Stimulated activated naive CD8-positive, alpha-beta T cell treated with anti-CD3 and anti-CD28 coated beads, Interleukin-15, Interleukin-2, amounts not matched to agents 100 U/mL and 50 U/mL, for 24 hours (primary cell): ENCODE data around the gene CLEC3A.
A peak's percentile ranks its signal among the peaks of the same experiment; 100 is the strongest.
"Not testable (repeated sequence)": the region's sequence is repeated elsewhere in the genome, so short reads cannot be mapped to it uniquely, and the experiment has no call there.

Source experiments
- ATAC-seq: fragments of 150-1000 bp; cut with Tn5 transposase; one replicate; pipeline ENCODE4 v1.10.0; 2021
- DNase-seq: peaks from one replicate; pipeline ENCODE4 v3.0.0; 2021

CLEC3A gene

GRCh38 chr16:78034530-78034929 lies 12.2 kb downstream of the CLEC3A start:
- DNase-seq = no peak
- no peak for ATAC-seq

GRCh38 chr16:78035012-78035411 lies 12.7 kb downstream of the CLEC3A start:
- no peak for ATAC-seq
- no peak for DNase-seq

GRCh38 chr16:78040396-78040795 lies 18.0 kb downstream of the CLEC3A start:
- DNase-seq = no peak
- no peak for ATAC-seq

GRCh38 chr16:78045865-78046581 lies 23.7 kb downstream of the CLEC3A start:
- DNase-seq = peak; percentile 55
- no peak for ATAC-seq

- DNase-seq = no peak
- ATAC-seq = no peak
Measured at GRCh38 chr16:78048319-78048718, 26.0 kb downstream of the CLEC3A start.

GRCh38 chr16:78050734-78051400 lies 28.5 kb downstream of the CLEC3A start:
- ATAC-seq (no peak), DNase-seq (no peak)

- DNase-seq (no peak), ATAC-seq (no peak)
Measured at GRCh38 chr16:78057803-78058564, 35.6 kb downstream of the CLEC3A start.

- not testable (repeated sequence) for ATAC-seq
Measured at GRCh38 chr16:78059806-78060205, 37.5 kb downstream of the CLEC3A start.

GRCh38 chr16:78060295-78060694 lies 37.9 kb downstream of the CLEC3A start:
- ATAC-seq = no peak
- no peak for DNase-seq

More at GRCh38 chr16:78059806-78060205, 37.5 kb downstream of the CLEC3A start:
- not testable (repeated sequence) for DNase-seq

- DNase-seq = no peak
- ATAC-seq = no peak
Measured at GRCh38 chr16:78060809-78061208, 38.5 kb downstream of the CLEC3A start.

- ATAC-seq (no peak), DNase-seq (no peak)
Measured at GRCh38 chr16:78065319-78065718, 43.0 kb downstream of the CLEC3A start.

GRCh38 chr16:78069913-78070312 lies 47.6 kb downstream of the CLEC3A start:
- no peak for ATAC-seq
- DNase-seq = no peak

- DNase-seq (no peak), ATAC-seq (no peak)
Measured at GRCh38 chr16:78072275-78072674, 49.9 kb downstream of the CLEC3A start.

GRCh38 chr16:78075800-78076199 lies 53.5 kb downstream of the CLEC3A start:
- ATAC-seq = no peak
- no peak for DNase-seq

GRCh38 chr16:78081341-78081740 lies 59.0 kb downstream of the CLEC3A start:
- DNase-seq (no peak), ATAC-seq (no peak)
